ENCODE measurements around the gene GRIN1.
A peak's percentile ranks its signal among the peaks of the same experiment; 100 is the strongest.

The GRIN1 gene

DNA sequence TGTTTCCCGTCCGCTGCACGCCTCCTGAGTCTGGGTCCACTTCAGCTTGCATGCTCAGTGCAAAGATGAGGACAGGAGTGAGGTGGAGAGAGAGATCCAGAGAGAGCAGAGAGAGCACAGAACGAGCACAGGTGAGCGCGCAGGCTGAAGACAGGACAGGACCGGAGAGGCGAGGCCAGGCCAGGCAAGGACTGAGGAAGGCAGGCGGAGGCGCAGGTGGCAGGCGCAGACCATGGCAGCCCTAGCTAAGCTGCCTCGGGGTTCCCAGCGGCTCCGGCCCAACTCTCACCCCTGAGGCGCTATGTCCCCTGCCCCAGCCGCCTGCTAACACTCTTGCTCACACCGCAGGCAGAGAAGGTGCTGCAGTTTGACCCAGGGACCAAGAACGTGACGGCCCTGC, 9.7 kb downstream of the GRIN1 start:
- no peak for DNase-seq

DNA sequence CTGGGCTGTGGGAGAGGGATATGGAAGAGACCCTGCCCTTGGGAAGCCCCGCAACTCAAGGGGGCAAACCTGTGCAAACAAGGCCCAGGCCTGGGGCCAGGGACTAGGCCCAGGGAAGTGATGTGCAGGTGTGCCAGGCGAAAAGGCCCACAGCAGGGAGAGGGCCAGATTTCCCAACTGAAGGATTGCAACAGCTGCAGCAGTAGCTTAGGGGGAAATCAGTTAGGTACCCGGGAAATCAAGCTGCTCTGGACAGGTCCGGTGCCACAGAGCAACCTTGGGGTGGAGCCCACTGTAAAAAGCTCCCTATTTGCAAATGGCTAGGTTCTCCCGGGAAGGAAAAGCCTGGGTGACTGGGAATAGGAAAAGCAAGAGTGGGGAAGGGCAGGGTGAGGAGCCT, 10.4 kb downstream of the GRIN1 start:
- no peak for DNase-seq

DNA sequence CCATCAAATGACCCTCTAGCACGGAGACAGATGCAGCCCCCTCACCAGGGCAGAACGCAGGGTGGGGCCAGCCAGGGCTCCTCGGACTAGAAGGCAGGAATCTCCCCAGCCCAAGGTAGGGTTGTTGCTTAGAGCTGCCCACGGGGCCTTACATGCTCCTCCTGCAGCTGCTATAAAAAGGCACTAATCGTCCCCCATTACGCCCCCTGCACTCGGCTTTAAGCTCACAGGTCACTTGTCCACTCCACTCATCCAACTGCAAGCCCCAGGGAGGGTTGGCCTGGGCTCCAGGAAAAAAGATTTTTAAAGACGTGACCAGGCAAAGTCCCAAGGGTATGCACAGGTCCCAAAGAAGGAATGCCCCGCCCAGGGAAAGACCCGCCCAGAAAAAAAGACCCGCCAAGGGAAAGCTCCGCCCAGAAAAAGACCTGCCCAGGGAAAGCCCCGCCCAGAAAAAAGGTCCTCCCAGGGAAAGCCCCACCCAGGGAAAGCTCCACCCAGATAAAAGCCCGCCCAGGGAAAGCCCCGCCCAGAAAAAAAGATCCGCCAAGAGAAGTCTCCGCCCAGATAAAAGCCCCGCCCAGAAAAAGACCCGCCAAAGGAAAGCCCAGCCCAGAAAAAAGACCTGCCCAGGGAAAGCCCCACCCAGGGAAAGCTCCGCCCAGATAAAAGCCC, 11.1 kb downstream of the GRIN1 start:
- peak in 1 of 2 experiments; percentile 79 for DNase-seq

DNA sequence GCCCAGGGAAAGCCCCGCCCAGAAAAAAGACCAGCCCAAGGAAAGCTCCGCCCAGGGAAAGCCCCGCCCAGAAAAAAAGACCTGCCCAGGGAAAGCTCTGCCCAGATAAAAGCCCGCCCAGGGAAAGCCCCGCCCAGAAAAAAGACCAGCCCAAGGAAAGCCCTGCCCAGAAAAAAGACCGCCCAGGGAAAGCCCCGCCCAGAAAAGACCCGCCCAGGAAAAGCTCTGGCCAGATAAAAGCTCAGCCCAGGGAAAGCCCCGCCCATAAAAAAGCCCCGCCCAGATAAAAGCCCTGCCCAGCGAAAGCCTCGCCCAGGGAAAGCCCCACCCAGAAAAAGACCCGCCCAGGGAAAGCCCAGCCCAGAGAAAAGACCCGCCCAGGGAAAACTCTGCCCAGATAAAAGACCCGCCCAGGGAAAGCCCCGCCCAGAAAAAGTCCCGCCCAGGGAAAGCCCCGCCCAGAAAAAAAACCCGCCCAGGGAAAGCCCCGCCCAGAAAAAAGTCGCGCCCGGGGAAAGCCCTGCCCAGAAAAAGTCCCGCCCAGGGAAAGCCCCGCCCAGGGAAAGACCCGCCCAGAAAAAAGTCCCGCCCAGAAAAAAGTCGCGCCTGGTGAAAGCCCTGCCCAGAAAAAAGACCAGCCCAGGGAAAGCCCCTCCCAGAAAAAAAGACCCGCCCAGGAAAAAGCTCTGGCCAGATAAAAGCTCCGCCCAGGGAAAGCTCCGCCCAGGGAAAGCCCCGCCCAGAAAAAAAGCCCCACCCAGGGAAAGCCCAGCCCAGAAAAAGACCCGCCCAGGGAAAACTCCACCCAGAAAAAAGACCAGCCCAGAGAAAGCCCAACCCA, 11.9 kb downstream of the GRIN1 start:
- DNase-seq = peak in 1 of 2 experiments; percentile 85

DNA sequence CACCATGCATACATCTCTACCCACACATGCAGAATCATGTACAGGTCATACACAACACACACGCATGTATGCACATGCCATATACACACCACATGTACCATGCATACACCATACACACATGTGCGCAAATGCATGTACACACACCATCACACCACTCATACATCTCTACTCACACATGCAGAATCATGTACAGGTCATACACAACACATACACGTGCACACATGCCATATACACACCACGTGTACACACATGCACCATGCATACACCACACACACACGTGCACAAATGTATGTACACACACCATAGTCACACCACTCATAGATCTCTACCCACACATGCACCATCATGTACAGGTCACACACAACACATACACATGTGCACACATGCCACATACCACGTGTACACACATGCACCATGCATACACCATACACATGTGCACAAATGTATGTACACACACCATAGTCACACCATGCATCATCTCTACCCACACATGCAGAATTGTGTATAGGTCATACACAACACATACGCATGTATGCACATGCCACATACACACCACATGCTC, 14.0 kb downstream of the GRIN1 start:
- no peak for DNase-seq

DNA sequence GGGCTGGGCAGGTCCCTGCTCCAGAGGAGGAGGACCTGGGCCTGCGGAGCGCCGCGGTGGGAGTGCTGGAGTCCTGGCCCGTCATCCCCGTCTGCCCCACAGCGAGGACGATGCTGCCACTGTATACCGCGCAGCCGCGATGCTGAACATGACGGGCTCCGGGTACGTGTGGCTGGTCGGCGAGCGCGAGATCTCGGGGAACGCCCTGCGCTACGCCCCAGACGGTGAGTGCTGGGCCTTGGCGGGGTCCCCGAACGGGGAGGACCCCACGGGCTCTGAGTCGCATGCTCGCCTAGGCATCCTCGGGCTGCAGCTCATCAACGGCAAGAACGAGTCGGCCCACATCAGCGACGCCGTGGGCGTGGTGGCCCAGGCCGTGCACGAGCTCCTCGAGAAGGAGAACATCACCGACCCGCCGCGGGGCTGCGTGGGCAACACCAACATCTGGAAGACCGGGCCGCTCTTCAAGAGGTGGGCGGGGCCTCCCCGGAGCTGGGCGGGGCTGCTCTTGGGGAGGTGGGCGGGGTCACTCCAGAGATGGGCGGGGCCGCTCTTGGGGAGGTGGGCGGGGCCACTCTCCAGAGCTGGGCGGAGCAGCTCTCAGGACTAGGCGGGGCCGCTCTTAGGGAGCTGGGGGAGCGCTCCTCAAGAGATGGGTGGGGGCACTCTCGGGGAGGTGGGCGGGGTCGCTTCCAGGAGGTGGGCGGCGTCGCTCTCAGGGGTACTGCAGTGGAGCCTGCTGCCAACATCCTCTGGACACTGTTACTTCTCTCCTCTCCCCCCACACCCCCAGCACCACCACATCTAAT, 17.8 kb downstream of the GRIN1 start:
- DNase-seq = no peak

DNA sequence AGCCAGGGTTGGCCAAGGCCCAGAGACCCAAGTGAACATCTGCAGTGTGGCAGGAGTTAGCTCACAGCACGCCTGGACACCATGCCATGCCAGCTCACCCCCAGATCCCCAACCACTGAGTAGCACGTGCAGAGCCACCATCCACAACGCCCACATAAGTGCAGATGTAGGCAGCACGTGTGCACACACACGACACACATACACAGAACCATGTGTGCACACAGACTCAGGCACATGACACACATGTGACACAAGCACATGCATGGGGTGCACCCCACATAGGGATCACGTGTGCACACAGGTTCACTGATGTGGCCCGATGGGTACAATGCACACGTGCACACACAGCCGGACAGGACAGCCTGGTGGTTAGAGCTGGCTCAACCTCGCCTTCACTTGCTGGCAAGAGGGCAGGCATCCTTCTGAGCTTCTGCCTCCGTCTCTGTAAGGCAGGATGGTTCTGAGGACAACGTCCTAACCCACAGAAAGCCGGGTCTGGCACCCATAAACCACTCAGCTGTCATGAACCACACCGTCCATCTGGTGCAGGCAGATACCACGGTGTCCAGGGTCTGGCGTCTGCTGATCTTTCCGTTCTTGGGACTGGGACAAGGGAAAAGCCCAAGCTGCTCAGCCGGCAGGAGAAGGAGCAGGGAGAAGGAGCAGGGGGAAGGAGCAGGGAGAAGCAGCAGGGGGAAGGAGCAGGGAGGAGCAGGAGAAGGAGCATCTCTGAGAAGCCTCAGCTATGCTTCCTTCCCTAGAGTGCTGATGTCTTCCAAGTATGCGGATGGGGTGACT, 18.9 kb downstream of the GRIN1 start:
- no peak for DNase-seq

DNA sequence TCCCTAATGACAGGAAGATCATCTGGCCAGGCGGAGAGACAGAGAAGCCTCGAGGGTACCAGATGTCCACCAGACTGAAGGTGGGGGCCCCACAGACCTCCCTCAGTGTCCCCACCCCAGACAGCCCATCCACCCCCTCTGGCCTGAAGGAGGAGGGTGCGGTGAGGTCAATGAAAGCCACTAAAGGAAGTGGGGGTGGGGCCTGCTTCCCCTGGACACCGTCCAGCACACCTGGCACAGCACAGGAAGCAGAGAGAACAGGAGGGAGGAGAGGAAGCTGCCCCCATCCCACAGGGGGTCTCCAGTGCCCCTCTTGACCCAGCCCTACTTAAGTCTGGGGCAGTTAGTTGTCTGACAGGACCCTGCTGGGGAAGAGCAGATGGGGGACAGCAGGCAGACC, 19.7 kb downstream of the GRIN1 start:
- DNase-seq = no peak

DNA sequence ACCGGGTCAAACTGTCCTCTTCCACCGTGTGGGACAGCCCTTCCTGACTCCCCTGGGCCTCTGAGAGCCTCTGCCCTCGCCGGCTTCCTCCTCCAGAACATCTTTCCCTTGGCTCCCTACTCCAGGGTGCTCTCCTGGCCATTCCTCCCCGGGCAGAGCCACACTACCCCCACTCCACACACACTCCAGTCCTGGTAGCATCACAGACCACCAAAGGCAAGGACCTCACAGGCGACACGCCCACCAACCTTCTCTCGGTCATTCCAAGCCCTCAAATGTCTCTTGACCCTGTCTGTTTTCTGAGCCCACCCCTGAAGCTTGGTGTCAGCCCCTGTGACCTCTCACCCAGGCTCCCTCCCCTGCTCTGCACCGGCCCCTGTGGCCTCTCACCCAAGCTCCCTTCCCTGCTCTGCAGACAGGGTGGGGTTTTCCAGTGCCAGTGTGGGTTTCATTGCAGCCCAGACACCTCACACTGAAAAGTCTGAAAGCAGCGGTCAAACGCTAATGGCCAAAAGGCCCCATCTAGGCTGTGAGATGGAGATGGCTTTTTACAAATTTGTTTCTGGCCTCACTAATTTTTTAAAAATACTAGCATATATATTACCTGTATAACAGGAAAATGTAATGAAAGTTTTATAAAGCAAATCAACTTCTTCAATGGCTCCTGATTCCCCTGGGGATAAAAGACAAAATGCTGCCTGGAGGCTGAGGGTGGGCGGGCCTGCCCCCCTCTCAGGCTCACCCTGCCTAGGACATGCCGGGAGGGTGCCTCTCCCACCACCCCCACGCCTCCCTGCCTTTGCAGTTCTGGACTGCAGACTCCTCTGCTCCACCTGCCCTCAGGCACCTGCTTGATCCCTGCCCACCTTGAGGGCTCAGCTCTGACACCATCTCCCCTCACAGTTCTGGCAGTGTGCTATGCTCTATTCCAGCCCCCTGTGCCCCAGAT, 20.4 kb downstream of the GRIN1 start:
- DNase-seq = no peak

DNA sequence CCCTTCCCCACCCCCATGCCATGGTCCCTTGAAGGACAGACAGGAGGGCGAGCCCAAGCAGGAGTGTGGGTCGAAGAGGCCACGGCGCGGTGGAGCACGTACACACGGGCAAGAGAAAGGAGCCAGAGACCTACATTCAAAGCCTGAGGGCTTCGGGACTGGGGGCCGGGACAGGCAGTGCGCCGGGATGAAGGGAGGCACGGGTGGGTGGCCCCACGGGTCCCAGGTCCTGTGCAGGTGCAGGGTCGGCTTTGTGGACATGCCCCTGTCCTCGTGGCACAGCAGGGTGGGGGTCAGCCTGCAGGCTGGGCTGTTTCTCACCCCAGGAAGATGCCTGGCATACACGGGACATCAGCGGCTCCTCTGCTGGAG, 21.1 kb downstream of the GRIN1 start:
- no peak for DNase-seq

DNA sequence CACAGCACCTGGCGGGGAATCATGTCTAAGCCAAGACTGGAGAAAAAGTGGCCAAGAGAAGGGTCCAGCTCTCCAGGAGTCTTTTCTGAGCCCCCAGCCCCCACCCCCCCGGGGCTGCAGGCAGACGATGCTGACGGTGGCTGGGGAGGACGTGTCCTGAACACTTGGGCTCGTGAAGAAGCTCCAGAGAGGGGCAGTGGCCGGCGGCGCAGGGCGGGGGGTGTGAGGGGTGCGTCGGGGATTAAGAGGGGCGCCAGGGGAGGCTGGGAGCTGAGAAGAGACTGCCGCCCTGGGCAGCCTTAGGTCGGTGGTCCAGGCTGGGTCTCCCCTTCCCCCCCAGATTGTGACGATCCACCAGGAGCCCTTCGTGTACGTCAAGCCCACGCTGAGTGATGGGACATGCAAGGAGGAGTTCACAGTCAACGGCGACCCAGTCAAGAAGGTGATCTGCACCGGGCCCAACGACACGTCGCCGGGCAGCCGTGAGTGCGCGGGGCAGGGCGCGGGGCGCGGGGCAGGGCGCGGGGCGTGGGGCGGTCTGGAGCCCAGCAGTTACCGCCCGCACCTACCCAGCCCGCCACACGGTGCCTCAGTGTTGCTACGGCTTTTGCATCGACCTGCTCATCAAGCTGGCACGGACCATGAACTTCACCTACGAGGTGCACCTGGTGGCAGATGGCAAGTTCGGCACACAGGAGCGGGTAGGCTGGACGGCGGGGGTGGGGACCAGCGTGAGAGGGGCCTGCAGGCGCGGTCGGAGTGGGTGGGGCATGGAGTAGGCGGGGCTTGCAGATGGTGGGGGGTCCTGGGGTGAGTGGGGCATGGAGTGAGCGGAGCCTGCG, 22.0 kb downstream of the GRIN1 start:
- no peak for DNase-seq

DNA sequence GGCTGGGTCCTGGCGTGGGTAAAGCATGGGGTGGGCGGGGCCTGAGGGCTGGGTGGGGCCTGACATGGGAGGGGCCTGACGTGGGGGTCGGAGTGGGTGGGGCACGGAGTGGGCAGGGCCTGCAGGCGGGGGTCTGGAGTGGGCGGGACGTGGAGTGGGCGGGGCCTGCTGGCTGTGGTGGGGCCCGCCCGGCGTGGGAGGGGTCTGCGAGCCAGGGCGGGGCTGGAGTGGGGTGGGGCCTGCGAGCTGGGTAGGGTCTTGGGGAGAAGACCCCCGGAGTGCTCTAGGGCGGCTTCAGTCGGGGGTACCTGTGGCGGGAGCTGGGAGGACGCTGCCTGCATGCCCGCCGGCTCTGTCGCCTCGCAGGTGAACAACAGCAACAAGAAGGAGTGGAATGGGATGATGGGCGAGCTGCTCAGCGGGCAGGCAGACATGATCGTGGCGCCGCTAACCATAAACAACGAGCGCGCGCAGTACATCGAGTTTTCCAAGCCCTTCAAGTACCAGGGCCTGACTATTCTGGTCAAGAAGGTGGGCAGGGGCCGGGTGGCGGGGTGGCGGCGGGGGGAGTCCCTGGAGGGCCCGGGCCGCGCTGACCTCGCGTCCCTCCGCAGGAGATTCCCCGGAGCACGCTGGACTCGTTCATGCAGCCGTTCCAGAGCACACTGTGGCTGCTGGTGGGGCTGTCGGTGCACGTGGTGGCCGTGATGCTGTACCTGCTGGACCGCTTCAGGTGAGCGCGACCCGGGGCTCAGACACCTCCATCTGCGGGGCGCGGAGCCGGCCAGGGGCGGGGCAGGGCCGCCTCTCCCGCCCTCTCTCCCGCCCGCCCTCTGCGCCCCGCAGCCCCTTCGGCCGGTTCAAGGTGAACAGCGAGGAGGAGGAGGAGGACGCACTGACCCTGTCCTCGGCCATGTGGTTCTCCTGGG, 22.9 kb downstream of the GRIN1 start:
- no peak for DNase-seq

DNA sequence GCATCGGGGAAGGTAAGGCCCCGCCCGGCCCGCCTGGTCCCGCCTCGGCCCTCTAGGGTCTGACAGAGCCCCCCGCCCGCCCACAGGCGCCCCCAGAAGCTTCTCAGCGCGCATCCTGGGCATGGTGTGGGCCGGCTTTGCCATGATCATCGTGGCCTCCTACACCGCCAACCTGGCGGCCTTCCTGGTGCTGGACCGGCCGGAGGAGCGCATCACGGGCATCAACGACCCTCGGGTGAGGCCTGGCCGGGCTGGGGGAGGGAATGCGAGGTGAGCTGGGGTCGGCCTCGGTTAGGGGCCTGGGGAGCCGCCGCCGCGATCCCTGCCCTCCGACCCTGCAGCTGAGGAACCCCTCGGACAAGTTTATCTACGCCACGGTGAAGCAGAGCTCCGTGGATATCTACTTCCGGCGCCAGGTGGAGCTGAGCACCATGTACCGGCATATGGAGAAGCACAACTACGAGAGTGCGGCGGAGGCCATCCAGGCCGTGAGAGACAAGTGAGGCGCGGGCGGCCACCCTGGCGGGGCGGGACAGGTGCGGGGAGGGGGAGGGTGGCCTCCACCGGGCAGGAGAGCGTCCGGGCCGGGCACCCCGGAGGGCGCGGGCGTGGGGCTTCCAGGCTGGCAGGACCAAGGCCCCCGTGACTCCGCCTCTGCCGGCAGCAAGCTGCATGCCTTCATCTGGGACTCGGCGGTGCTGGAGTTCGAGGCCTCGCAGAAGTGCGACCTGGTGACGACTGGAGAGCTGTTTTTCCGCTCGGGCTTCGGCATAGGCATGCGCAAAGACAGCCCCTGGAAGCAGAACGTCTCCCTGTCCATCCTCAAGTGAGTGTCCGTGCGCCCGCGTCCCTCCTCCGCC, 23.8 kb downstream of the GRIN1 start:
- no peak for DNase-seq

DNA sequence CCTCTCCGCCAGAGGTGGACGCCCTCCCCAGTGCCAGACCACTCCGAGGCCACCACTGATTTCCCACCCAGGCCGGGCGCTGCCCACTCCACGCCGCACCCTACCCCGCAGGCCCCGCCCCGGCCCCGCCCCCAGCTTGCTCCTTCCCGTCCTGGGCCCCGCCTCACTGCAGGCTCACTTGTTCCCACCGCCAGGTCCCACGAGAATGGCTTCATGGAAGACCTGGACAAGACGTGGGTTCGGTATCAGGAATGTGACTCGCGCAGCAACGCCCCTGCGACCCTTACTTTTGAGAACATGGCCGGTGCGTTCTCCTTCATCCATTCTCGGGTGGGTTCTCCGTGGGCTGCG, 24.4 kb downstream of the GRIN1 start:
- DNase-seq = no peak

DNA sequence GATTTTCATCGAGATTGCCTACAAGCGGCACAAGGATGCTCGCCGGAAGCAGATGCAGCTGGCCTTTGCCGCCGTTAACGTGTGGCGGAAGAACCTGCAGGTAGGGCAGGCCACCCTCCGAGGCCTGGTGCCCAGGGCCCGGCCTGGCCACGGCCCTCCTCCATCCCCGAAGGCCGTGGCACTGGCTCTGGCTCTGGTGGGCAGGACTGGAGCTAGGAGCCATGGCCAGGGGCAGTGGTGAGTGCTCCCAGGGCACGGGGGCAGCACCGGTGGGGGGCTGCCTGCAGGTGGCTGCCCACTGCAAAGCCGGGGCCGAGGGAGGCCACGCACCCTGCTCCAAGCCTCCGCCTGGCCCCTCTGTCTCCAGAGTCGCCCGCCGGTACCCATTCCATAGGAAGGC, 24.9 kb downstream of the GRIN1 start:
- no peak for DNase-seq

DNA sequence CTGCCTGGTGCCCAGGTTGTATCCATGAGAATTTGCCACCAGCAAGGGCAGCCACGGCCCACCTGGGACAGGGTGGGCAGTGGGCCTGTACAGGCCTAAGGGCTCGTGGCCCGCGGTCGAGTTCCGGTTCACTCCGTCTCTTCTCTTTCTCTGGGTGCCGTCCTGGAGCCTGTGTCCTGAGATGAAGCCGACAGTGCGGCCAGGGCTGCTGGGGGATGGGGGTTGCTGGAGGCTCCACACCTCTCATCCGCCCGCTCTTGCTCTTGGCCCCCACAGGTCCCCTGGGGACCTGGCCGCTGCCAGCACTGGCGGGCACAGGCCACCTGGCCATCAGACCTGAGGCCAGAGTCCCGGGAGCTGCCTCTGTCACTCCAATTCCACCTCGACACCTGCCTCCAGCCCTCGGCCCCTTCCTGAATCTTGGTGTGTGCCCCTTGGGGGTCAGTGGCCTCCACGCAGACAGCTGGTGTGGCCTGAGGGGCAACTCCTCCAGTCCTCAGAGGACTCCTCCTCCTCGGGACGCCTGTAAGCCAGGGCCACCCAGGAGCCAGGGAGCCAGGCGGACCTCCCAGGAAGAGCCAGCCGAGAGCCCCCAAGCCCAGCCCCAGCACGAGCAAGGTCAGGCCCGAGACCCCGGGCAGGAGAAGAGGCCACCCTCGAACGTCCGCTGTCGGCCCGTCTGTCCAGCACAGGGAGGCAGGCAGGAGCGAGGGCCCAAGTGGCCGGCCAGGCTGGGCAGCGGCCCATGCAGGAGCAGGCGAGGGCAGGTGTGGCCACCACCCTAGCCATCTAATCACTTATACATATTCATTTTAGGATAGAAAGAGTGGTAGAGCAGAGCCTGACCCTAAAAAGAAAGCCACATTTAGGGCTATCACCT, 25.7 kb downstream of the GRIN1 start:
- DNase-seq = no peak

DNA sequence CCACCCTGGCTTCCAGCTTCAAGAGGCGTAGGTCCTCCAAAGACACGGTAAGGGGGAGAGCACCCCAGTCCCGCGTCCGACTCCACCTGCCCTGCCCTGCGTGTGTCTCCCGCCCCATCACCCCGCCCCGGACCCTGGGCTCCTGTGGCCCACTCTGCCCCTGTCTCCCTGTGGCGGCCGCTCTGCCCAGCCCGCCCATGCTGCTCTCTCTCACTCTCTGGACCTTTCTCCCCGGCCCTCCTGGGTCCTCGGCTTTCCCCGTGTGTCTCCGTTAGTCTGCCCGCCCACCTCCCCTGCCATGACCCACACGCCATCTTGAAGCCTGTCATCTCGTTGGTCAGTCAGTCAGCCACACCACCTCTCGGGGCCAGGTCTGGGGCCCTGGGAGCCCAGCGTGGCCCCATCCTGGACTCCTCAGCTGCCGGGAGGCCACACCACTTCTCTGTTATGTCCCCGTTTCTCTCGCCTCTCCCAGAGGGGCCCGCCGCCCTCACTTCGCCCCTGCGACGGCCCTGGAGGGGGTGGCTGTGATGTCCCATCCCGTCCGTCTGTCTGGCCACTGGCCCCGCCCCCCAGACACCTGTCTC, 26.4 kb downstream of the GRIN1 start:
- DNase-seq = no peak

Measured in NCI-H446 (cell line).